MM.1S (cell line): ENCODE results near the gene FGR.

Source experiments
- DNase-seq: peaks from one replicate; pipeline ENCODE4 v3.0.0-alpha.2; 2015
- H2AFZ ChIP-seq: fragments of 300-600 bp; sonication (generic); 2 replicates; pipeline ENCODE4 v1.6.0; 2016; ENCODE audit warnings: antibody characterized with exemption, low read length
- H3F3A ChIP-seq: fragments of 300-600 bp; sonication (generic); 2 replicates; pipeline ENCODE4 v1.6.1; 2016; ENCODE audit warnings: mild to moderate bottlenecking, antibody characterized with exemption, low read length, moderate library complexity, mixed read lengths; ENCODE audit not compliant: insufficient read depth
- H3K27ac ChIP-seq: fragments of 300-600 bp; sonication (generic); 2 replicates; pipeline ENCODE4 v1.5.1; 2016; ENCODE audit warnings: mild to moderate bottlenecking, low read length
- H3K27me3 ChIP-seq: fragments of 300-600 bp; sonication (generic); replicated peaks from 2 replicates; pipeline ENCODE4 v1.6.0; 2016; ENCODE audit warnings: low read length; ENCODE audit not compliant: insufficient read depth
- H3K36me3 ChIP-seq: fragments of 300-600 bp; sonication (generic); replicated peaks from 2 replicates; pipeline ENCODE4 v1.6.1; 2016; ENCODE audit warnings: mild to moderate bottlenecking, low read length, mixed read lengths; ENCODE audit not compliant: insufficient read depth
- H3K4me1 ChIP-seq: fragments of 300-600 bp; sonication (generic); 2 replicates; pipeline ENCODE4 v1.6.1; 2016; ENCODE audit warnings: low read length, mixed read lengths
- H3K4me2 ChIP-seq: fragments of 300-600 bp; sonication (generic); 2 replicates; pipeline ENCODE4 v1.6.0; 2016; ENCODE audit warnings: low read depth, low read length
- H3K4me3 ChIP-seq: fragments of 300-600 bp; sonication (generic); 2 replicates; pipeline ENCODE4 v1.5.1; 2016; ENCODE audit warnings: low read length, mixed read lengths
- H3K79me2 ChIP-seq: fragments of 300-600 bp; sonication (generic); 2 replicates; pipeline ENCODE4 v1.6.1; 2016; ENCODE audit warnings: mixed run types, low read length, mixed read lengths
- H3K9ac ChIP-seq: fragments of 300-600 bp; sonication (generic); 2 replicates; pipeline ENCODE4 v1.6.1; 2016; ENCODE audit warnings: low read length, mixed read lengths
- H3K9me2 ChIP-seq: fragments of 300-600 bp; sonication (generic); replicated peaks from 2 replicates; pipeline ENCODE4 v1.6.1; 2016; ENCODE audit warnings: mild to moderate bottlenecking, low read length, mixed read lengths; ENCODE audit not compliant: insufficient read depth
- H3K9me3 ChIP-seq: fragments of 300-600 bp; sonication (generic); replicated peaks from 2 replicates; pipeline ENCODE4 v1.6.1; 2016; ENCODE audit warnings: mild to moderate bottlenecking, low read length, mixed read lengths; ENCODE audit not compliant: insufficient read depth
- H4K20me1 ChIP-seq: fragments of 300-600 bp; sonication (generic); 2 replicates; pipeline ENCODE4 v1.6.1; 2016; ENCODE audit warnings: mild to moderate bottlenecking, low read length, moderate library complexity, mixed read lengths; ENCODE audit not compliant: insufficient read depth
- EZH2 ChIP-seq: fragments of 300-600 bp; sonication (generic); optimal IDR thresholded peaks from 2 replicates; pipeline ENCODE3; 2017; ENCODE audit warnings: low read depth, mild to moderate bottlenecking, antibody characterized with exemption, low read length, mixed read lengths
- EZH2phosphoT487 ChIP-seq: fragments of 300-600 bp; sonication (generic); IDR thresholded peaks from 2 replicates; pipeline ENCODE4 v1.6.1; 2018; ENCODE audit warnings: antibody characterized with exemption, low read length
- TF ChIP-seq, protein P1 (sequence below): fragments of 300-600 bp; sonication (generic); IDR thresholded peaks from 2 replicates; pipeline ENCODE4 v1.5.1; 2016; ENCODE audit warnings: antibody characterized with exemption, low read length, mixed read lengths

The FGR gene

DNA sequence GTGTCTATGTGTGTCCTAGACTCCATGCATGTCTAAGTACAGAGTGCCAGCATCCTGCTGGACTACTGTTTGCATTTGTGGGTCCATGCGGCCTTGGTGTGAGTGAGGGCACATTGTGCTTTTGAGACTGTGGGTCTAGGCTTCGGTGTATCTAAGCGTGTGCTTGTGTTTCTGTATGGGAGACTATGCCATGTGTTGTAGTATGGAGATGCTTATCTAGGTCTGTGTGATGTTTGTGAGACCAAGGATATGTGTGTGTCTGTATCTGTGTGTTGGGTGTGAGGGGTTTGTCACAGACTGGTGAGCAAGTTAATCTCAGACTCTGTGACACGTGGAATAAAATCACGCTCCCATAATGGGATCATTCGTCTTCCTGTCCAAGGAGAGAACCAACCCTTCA lies 45.5 kb downstream of the FGR start:
- Histone ChIP-seq H4K20me1 (no peaks in the 10 kb centered on the region), H3F3A (no peaks in the 10 kb centered on the region), H3K9me3 (no peaks in the 10 kb centered on the region), H3K79me2 (no peaks in the 10 kb centered on the region), H3K9me2 (no peaks in the 10 kb centered on the region), H3K4me2 (no peak overlapping the region), H3K27me3 (no peaks in the 10 kb centered on the region), H3K36me3 (no peaks in the 10 kb centered on the region), H2AFZ (no peak overlapping the region), H3K4me1 (no peaks in the 10 kb centered on the region), H3K4me3 (no peak overlapping the region), H3K27ac (no peak overlapping the region), H3K9ac (no peak overlapping the region)
- TF ChIP-seq EZH2phosphoT487 (no peak), EZH2 (no peak)
- TF ChIP-seq, protein P1, sequence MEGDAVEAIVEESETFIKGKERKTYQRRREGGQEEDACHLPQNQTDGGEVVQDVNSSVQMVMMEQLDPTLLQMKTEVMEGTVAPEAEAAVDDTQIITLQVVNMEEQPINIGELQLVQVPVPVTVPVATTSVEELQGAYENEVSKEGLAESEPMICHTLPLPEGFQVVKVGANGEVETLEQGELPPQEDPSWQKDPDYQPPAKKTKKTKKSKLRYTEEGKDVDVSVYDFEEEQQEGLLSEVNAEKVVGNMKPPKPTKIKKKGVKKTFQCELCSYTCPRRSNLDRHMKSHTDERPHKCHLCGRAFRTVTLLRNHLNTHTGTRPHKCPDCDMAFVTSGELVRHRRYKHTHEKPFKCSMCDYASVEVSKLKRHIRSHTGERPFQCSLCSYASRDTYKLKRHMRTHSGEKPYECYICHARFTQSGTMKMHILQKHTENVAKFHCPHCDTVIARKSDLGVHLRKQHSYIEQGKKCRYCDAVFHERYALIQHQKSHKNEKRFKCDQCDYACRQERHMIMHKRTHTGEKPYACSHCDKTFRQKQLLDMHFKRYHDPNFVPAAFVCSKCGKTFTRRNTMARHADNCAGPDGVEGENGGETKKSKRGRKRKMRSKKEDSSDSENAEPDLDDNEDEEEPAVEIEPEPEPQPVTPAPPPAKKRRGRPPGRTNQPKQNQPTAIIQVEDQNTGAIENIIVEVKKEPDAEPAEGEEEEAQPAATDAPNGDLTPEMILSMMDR: no peak
- DNase-seq: no peak

DNA sequence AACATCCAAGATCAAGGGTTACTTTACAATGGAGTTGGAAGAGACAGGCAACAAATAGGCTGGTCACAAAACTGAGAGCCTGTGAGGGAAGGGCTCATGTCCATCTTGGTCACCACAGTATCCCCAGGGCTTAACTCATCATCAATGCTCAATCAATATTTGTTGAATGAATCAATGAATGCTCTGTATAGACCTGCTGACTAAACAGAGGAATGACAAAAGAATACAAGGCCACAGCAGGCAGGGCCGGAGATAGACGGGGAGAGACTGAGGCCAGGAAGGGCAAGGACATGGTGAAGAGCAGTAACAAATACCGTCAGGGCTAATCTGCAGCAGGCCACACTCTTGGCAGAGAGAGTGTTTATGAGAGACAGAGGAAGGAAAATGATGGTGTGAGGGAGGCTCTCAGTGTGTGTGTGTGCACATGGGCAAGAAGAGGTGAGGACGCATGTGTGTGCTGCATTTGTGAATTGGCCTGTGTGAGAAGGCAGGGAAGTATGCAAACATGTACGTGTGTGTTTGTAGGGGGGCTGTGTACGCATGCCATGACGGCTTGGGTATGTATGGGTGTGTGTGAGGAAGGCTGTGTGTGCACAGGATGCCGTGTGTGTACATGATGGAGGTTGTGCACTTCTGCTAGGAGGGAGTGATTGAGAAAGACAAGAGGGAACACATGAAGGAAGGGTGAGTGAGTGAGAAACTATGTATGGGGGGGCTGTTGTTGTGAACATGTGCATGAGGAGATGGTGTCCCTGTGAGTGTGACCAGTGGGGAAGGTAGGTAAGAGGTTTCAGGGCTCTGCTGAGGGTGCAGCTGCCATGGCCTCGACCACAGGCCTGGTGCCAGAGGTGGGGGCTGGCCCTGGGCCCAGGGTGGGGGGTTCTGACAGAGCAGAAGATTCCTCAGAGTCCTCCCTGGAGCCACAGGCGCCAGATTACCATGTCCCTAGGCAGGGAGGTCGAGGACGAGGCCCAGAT lies 46.4 kb downstream of the FGR start:
- Histone ChIP-seq H4K20me1 (no peaks in the 10 kb centered on the region), H3F3A (no peaks in the 10 kb centered on the region), H3K9me3 (no peaks in the 10 kb centered on the region), H3K9me2 (no peaks in the 10 kb centered on the region), H3K27ac (no peak overlapping the region), H3K36me3 (no peaks in the 10 kb centered on the region), H3K79me2 (no peaks in the 10 kb centered on the region), H2AFZ (no peak overlapping the region), H3K4me3 (no peak overlapping the region), H3K4me1 (no peaks in the 10 kb centered on the region), H3K4me2 (no peak overlapping the region), H3K9ac (no peak overlapping the region), H3K27me3 (no peaks in the 10 kb centered on the region)
- no peak for TF ChIP-seq EZH2
- DNase-seq: no peak

DNA sequence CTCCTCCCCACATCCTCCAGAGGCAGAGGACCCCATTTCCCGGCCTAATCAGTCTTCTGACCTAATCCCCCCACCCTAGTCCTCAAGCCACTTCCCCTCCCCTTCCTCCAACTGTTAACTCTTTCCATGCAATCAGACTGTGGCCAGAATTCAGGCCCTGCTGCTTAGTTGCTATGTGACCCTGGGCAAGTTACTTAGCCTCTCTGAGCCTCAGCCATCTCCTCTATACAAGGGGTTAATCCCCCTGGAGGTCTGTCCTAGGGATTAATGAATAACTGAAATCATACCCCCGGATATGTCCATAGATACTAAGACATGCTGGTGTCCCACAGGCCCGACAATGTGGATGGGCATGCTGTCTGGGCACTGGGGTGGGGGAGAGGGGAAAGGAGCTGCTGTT lies 49.3 kb downstream of the FGR start:
- H3K9ac ChIP-seq: no peak overlapping the region
- H4K20me1 ChIP-seq: no peaks in the 10 kb centered on the region
- no peak overlapping the region for H3K4me2 ChIP-seq
- no peak overlapping the region for H3K4me3 ChIP-seq
- H3K27ac ChIP-seq: no peak overlapping the region
- H3F3A ChIP-seq: no peaks in the 10 kb centered on the region
- no peaks in the 10 kb centered on the region for H3K9me3 ChIP-seq
- H3K9me2 ChIP-seq: no peaks in the 10 kb centered on the region
- H3K4me1 ChIP-seq: no peaks in the 10 kb centered on the region
- no peak overlapping the region for H2AFZ ChIP-seq
- no peaks in the 10 kb centered on the region for H3K79me2 ChIP-seq
- no peaks in the 10 kb centered on the region for H3K27me3 ChIP-seq
- TF ChIP-seq, protein P1: no peak
- TF ChIP-seq EZH2: no peak
- H3K36me3 ChIP-seq: no peaks in the 10 kb centered on the region
- no peak for DNase-seq

DNA sequence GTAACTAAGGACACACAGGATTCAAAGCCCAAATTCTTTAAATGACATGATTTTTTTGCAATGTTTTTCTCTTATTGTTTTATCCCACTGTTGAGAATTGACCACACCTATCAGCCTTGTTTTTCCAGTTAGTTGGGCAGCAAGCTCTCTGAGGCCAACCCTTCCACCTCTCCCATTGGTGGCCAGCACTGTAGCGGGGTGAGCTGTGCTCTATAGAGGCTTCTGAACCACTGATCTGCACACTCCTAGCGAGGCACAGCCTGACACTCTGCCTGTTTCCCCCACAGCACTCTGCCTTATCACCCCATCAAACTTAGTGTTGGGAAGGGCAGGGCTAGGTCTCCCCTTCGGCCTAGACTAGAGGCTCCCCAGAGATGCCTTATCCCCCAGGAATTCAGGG lies 50.5 kb downstream of the FGR start:
- no peaks in the 10 kb centered on the region for H4K20me1 ChIP-seq
- H3K36me3 ChIP-seq: no peaks in the 10 kb centered on the region
- no peaks in the 10 kb centered on the region for H3K27me3 ChIP-seq
- no peak for DNase-seq
- no peaks in the 10 kb centered on the region for H3K9me3 ChIP-seq
- no peaks in the 10 kb centered on the region for H3K4me1 ChIP-seq
- H3K27ac ChIP-seq: no peak overlapping the region
- H3K79me2 ChIP-seq: no peaks in the 10 kb centered on the region
- no peaks in the 10 kb centered on the region for H3F3A ChIP-seq
- TF ChIP-seq, protein P1: no peak
- TF ChIP-seq EZH2 (no peak), EZH2phosphoT487 (no peak)
- no peaks in the 10 kb centered on the region for H3K9me2 ChIP-seq
- H3K9ac ChIP-seq: no peak overlapping the region
- H3K4me2 ChIP-seq: no peak overlapping the region
- no peak overlapping the region for H2AFZ ChIP-seq
- H3K4me3 ChIP-seq: no peak overlapping the region
